Measurements from ENCODE around the gene CPSF7.

CPSF7 gene

GRCh38 chr11:61353131-61354067 is 76.4 kb downstream of the CPSF7 start:
- Histone ChIP-seq H3K9me3 (no peaks in the 10 kb centered on the region), H3K36me3 (replicated peaks) (peaks cover 30% of the 10 kb centered on the region), H3K4me3 (no peak overlapping the region), H3K27me3 (ENCODE audit: low read depth) (no peaks in the 10 kb centered on the region), H3K4me1 (no peaks in the 10 kb centered on the region)
- no peak for DNase-seq (ENCODE audit: low spot score in 2 of 2)
- in situ Hi-C loops (cut with MboI; ENCODE audit: low sequenced_read_pairs), result no loop called here
